Caco-2 (cell line): ENCODE results near the gene MCU. TPM values are rescaled to one million over a fixed set of nuclear protein-coding genes. Genes with fewer than 3 reads are reported as not detected.
"Not testable (repeated sequence)": the region's sequence is repeated elsewhere in the genome, so short reads cannot be mapped to it uniquely, and the experiment has no call there.

Experiments
- BruUV-seq: library from RNA; stranded (reverse); fragments of 400-500 nt; replicated peaks from 2 replicates; lab custom pipeline; 2021; lab: Mats Ljungman, UMichigan
- CTCF ChIA-PET: fragments of 300-600 bp; sonication (Branson Sonifier 250); formaldehyde crosslinking; loops from one replicate; lab custom pipeline; 2022; ENCODE audit warnings: antibody characterized with exemption; lab: Charles Lee
- POLR2A ChIA-PET: fragments of 300-600 bp; sonication (Branson Sonifier 250); formaldehyde crosslinking; loops from one replicate; lab custom pipeline; 2022; ENCODE audit warnings: antibody characterized with exemption; lab: Charles Lee
- DNase-seq, 2 experiments: peaks; one replicate each; pipeline versions ENCODE4 v3.0.0 to v3.0.0-alpha.2; 2020 to 2022
- H3K27me3 ChIP-seq: replicated peaks from 2 replicates; pipeline ENCODE4 v1.6.0; 2011; ENCODE audit warnings: low read length; ENCODE audit not compliant: control insufficient read depth, insufficient read depth
- H3K36me3 ChIP-seq: 2 replicates; pipeline ENCODE4 v1.5.1; 2011; ENCODE audit warnings: low read length; ENCODE audit not compliant: control insufficient read depth, insufficient read depth
- H3K4me1 ChIP-seq: fragments of 250-450 bp; sonication (Bioruptor Pico); 2 replicates; pipeline ENCODE4 v1.5.1; 2020; ENCODE audit warnings: mild to moderate bottlenecking
- H3K4me3 ChIP-seq: 2 replicates; pipeline ENCODE4 v1.5.1; 2011; ENCODE audit warnings: low read depth, mild to moderate bottlenecking, control low read depth, low read length
- H3K9me3 ChIP-seq: fragments of 250-450 bp; sonication (Bioruptor Pico); 2 replicates; pipeline ENCODE4 v1.5.1; 2020; ENCODE audit warnings: mild to moderate bottlenecking, moderate library complexity
- H3K27ac Mint-ChIP-seq: one replicate; pipeline ENCODE4 v1.8.0; 2022; ENCODE audit warnings: mixed read lengths; ENCODE audit not compliant: unreplicated experiment
- H3K27me3 Mint-ChIP-seq: one replicate; pipeline ENCODE4 v1.8.0; 2022; ENCODE audit warnings: mixed read lengths; ENCODE audit not compliant: insufficient read depth, unreplicated experiment
- H3K36me3 Mint-ChIP-seq: one replicate; pipeline ENCODE4 v1.8.0; 2022; ENCODE audit warnings: mild to moderate bottlenecking, mixed read lengths; ENCODE audit not compliant: insufficient read depth, unreplicated experiment
- H3K4me1 Mint-ChIP-seq: one replicate; pipeline ENCODE4 v1.8.0; 2022; ENCODE audit warnings: low read depth, mixed read lengths; ENCODE audit not compliant: unreplicated experiment
- H3K4me3 Mint-ChIP-seq: one replicate; pipeline ENCODE4 v1.8.0; 2022; ENCODE audit warnings: mild to moderate bottlenecking, moderate library complexity, mixed read lengths; ENCODE audit not compliant: unreplicated experiment
- H3K9me3 Mint-ChIP-seq: one replicate; pipeline ENCODE4 v1.8.0; 2022; ENCODE audit warnings: mixed read lengths; ENCODE audit not compliant: unreplicated experiment
- CTCF ChIP-seq, 2 experiments: fragments of 200-600 bp in 1 of 2; IDR thresholded peaks; 1 replicate in 1 of 2; 2 replicates in 1 of 2; pipeline versions ENCODE4 v1.5.1 to v1.8.0; 2011 to 2022; ENCODE audit warnings: antibody characterized with exemption in 1 of 2, control low read depth in 1 of 2, inconsistent platforms in 1 of 2, low read depth in 1 of 2, low read length in 1 of 2, mild to moderate bottlenecking in 1 of 2, moderate library complexity in 1 of 2; ENCODE audit not compliant: insufficient read depth in 1 of 2, severe bottlenecking in 1 of 2, unreplicated experiment in 1 of 2
- intact Hi-C: fragments of 100-400 bp; cut with micrococcal nuclease; formaldehyde crosslinking; loops from one replicate; pipeline ENCODE4 v1.10.0; 2022; ENCODE audit not compliant: unreplicated experiment
- total RNA-seq: library from RNA; stranded (reverse); gene quantifications from 2 replicates; pipeline ENCODE4 v1.2.3, GENCODE V29; 2022

The MCU gene
- total RNA-seq, 1 experiment from 2014 or later = 62.5 TPM

DNA sequence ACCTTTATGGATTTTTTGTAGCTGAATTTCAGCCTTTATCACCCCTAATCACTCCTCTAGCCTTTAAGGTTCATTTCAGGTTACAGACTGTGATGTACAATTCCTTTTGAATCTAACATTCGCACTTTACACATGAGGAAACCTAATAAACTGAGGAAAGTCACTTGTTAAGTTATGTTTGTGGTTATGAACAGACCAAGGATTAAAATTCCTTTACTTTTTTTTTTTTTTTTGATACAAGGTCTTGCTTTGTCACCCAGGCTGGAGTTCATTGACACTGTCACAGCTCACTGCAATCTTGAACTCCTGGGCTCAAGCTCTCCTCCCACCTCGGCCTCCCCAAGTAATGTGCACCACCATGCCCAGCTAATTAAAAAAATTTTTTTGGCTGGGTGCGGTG is 3.6 kb downstream of the MCU start:
- Mint-ChIP-seq H3K9me3 (no peaks in the 10 kb centered on the region), H3K4me1 (peaks cover 28% of the 10 kb centered on the region), H3K4me3 (no peak overlapping the region), H3K27me3 (no peaks in the 10 kb centered on the region), H3K27ac (no peak overlapping the region), H3K36me3 (no peaks in the 10 kb centered on the region)
- H3K9me3 ChIP-seq = no peaks in the 10 kb centered on the region
- peaks cover 17% of the 10 kb centered on the region for H3K4me1 ChIP-seq
- BruUV-seq = no TSS peak
- no peak for TF ChIP-seq CTCF (IDR thresholded peaks at IDR 0.05; ENCODE audit: insufficient read depth in 1 of 2, low read depth in 1 of 2, low read length in 1 of 2, severe bottlenecking in 1 of 2, unreplicated experiment in 1 of 2)
- POLR2A ChIA-PET = interaction anchor here (0.6 to 1.2 kb wide), 2 partner anchors 19 to 340 kb away, joined by 3 to 7 read pairs; no protein-coding TSS in a partner anchor
- intact Hi-C loops = loop anchor here (2.0 kb wide), 1 partner anchor 179 kb away; no protein-coding TSS in a partner anchor
- DNase-seq = no peak
- H3K27me3 ChIP-seq = no peaks in the 10 kb centered on the region
- no peak overlapping the region for H3K4me3 ChIP-seq
- no peaks in the 10 kb centered on the region for H3K36me3 ChIP-seq
- CTCF ChIA-PET = interaction anchor here (0.6 to 1.6 kb wide), 4 partner anchors 45 to 320 kb away, joined by 3 to 6 read pairs (median 4); no protein-coding TSS in a partner anchor

- CTCF ChIA-PET = no interaction called here
- BruUV-seq = no TSS peak
- POLR2A ChIA-PET = interaction anchor here (1.1 kb wide), 1 partner anchor 9 kb away, joined by 4 read pairs; no protein-coding TSS in a partner anchor
- Mint-ChIP-seq H3K36me3 (no peaks in the 10 kb centered on the region), H3K27ac (no peak overlapping the region), H3K27me3 (no peaks in the 10 kb centered on the region), H3K9me3 (no peaks in the 10 kb centered on the region), H3K4me3 (no peak overlapping the region), H3K4me1 (peaks cover 30% of the 10 kb centered on the region)
- no peaks in the 10 kb centered on the region for H3K36me3 ChIP-seq
- H3K9me3 ChIP-seq = no peaks in the 10 kb centered on the region
- intact Hi-C loops = no loop called here
- no peaks in the 10 kb centered on the region for H3K27me3 ChIP-seq
- TF ChIP-seq CTCF (IDR thresholded peaks at IDR 0.05; ENCODE audit: insufficient read depth in 1 of 2, low read depth in 1 of 2, low read length in 1 of 2, severe bottlenecking in 1 of 2, unreplicated experiment in 1 of 2) = no peak
- DNase-seq = no peak
- H3K4me3 ChIP-seq = no peak overlapping the region
- H3K4me1 ChIP-seq = peaks cover 11% of the 10 kb centered on the region
Measured at GRCh38 chr10:72697716-72698115, 5.8 kb downstream of the MCU start.

DNA sequence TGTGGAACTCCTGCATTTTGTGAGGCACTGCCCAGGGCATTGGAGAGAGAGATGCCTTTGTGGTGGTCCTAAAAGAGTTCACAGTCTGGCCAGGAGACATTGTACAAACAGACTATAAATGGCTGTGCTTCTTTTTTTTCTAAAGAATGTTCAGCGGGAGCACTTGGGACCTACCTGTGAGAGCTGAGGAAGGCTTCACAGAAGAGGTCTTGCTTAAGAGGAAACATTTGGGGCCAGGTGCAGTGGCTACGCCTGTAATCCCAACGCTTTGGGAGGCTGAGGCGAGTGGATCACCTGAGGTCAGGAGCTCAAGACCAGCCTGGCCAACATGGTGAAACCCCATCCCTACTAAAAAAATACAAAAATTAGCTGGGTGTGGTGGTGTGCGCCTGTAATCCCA is 10.5 kb downstream of the MCU start:
- H3K4me3 ChIP-seq, H3K4me1 ChIP-seq, BruUV-seq, H3K27ac Mint-ChIP-seq, H3K27me3 Mint-ChIP-seq, H3K36me3 ChIP-seq, H3K4me1 Mint-ChIP-seq, H3K27me3 ChIP-seq, H3K9me3 Mint-ChIP-seq, H3K36me3 Mint-ChIP-seq, H3K9me3 ChIP-seq, H3K4me3 Mint-ChIP-seq, intact Hi-C loops, DNase-seq: not testable (repeated sequence)
- ChIA-PET CTCF (interaction anchor here (0.7 to 1.4 kb wide), 3 partner anchors 132 to 657 kb away, joined by 3 to 4 read pairs (median 3); no protein-coding TSS in a partner anchor), POLR2A (interaction anchor here (1.6 kb wide), 1 partner anchor 11 kb away, joined by 5 read pairs; the partner anchor contains the start of gene MCU)
